ENCODE data around the gene NRXN3. TPM values are rescaled to one million over a fixed set of nuclear protein-coding genes. Genes with fewer than 3 reads are reported as not detected.

NRXN3 gene
- total RNA-seq, 1 donor from 2014 or later = 1.0 TPM

DNA sequence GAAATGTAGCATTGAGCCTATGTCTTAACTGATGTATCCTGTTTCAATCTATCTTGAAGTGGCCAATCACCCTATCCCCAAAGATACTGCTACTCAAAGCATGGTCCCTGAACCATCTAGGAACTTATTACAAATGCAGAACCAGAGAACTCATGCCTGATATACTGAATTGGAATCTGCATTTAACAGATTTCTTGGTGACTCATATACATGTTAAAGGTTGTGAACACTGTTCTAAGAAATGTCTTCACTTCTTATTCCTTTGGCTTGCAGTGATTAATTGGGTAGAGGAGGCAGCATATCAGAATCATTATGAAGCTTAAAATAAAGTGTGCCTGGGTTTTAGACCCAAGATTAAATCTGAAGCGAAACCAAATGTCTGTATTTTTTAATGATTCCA is 1245.6 kb downstream of the NRXN3 start:
- intact Hi-C loops (cut with micrococcal nuclease) = no loop called here
- ATAC-seq = no peak

DNA sequence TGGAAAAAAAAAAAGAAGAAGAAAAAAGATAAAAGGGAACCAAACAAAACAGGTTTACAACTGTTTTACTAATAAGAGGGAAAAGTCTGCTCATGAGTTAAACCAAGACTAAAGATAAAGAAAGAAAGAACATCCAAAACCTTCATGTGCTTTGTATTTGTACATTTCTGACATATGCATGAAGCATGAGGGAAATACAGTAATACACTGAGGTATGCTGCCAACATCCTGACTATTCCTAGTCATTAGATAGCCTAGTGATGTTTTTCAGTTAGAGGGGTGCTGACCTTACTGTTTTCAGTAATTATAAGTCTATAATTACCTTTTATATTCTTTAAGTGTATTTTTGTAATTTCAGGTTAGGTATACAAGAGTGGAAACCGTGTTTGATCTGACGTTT is 1247.8 kb downstream of the NRXN3 start:
- intact Hi-C loops (cut with micrococcal nuclease) = no loop called here
- DNase-seq (no peak), ATAC-seq (no peak)

More for the DNA sequence above, 1245.6 kb downstream of the NRXN3 start:
- no peak for DNase-seq

DNA sequence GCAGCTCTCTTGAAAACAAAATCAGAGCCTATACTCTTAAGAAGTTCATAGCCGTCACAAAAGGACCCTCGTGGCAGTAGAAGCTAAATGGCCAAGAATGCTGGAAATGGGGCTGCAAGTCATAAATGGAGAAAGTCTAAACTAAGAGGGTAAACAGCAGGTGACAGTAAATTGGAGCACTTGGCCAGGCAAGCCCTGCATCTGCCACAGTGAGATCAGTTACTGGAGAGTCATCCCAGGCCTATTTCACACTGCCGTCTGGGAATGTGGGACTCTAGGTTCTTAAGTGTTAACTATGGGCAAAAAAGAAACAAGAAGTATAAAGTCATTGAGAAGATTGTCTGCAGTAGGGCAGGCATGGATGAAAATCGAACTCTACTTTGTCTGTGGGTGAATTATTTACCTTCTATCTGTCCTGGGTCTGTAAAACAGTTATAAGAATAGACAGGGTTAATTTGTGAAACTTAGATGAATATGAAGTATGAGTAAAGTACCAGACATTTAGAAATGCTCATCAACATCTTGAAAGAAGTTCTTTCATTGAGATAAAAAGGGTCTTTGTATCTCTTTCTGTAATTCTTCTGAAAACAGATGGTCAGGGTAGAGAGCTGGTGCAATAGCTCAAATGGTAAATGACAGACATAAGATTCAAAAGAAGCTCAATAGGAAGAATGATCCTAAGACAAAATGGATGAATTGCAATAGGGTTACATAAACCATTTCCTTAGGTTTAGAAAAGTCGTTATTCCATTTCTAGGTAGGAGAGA is 1248.7 kb downstream of the NRXN3 start:
- ATAC-seq = no peak
- intact Hi-C loops (cut with micrococcal nuclease) = no loop called here
- DNase-seq = no peak

DNA sequence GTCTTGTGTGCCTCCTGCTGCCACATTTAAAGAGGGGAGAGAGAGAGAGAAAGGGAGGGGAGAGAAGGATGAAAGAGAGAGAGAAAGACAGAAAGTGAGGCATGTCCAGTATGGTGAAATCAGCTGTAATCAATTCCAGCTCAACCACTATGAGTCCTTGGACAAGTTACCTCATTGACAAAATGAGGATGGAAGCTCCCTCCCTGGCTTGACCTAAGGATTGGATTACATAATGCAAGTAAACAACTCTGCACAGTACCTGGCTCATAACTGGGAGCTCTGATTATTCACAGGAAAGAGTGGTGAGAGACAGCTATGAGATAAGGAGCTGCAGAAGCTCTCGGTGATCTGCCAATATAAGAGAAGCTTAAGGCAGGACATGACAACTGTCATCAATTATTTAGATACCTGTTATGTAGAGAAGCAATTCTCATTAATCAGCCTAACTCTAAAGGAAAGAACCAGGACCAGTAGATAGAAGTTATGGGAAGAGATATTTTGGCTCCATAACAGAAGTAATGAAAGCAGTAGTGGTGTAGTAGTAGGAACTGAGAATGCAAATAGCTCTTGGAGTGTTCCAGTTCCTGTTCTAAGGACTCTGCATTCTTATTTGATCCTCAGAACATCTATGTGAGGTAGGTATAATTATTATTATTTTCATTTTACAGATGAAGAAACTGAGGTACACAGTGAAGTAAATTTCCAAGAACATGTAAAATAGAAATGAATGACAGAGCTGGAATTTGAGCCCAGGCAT is 1249.6 kb downstream of the NRXN3 start:
- ATAC-seq (no peak), DNase-seq (no peak)
- intact Hi-C loops (cut with micrococcal nuclease) = no loop called here

DNA sequence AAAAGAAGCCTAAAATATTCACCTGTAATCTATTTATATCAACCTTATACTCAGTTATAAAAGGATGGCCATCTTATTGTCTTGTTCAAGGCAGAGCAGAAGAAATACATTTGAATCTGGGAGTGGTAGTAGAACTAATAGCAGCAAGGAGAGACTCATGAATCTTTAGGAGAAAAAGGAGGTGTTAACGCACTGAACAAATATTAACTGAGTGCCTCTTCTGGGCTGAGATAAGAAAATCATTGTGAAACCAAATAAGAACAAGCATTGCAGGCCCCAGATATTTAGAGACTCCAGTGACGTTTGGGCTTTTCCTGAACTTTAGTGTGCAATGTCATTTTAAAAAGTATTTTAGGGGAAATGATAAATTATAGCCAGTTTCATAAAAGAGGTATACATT is 1250.6 kb downstream of the NRXN3 start:
- ATAC-seq (no peak), DNase-seq (no peak)
- intact Hi-C loops (cut with micrococcal nuclease) = no loop called here

DNA sequence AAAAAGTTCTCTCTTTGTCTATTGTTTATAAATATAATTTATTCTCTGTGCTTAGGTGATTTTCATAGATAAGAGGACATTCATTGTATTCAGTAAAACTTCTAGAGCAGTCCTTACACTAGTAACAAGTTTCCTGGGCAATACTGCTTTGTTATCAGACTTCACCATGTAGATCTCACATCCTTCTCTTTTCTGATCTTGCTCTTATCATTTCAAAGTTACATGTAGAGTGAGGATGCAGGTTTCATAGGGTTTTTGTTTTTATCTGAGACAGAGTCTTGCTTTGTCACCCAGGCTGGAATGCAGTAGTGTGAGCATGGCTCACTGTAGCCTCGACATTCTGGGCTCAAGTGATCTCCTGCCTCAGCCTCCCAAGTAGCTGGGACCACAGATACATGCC is 1251.6 kb downstream of the NRXN3 start:
- intact Hi-C loops (cut with micrococcal nuclease) = no loop called here
- ATAC-seq (no peak), DNase-seq (no peak)

DNA sequence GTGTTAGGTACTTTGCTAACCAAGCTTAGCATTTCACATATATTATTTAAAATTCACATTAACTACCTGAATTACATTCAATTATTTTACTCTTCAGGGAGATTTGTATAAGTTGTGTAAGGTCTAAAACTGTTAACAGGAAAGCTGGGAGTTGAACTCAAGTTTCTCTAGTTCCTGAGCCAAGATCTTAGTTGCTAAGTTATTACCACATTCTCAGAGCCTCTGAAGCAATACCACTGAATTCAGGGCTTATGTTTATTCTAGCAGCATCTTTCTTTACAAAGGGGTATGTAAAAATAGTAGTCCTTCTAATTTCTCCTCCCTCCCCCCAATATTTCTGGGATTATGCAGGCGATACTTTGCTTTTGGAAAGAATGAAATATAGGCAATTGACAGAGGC is 1254.3 kb downstream of the NRXN3 start:
- intact Hi-C loops (cut with micrococcal nuclease) = no loop called here
- ATAC-seq (no peak), DNase-seq (no peak)

DNA sequence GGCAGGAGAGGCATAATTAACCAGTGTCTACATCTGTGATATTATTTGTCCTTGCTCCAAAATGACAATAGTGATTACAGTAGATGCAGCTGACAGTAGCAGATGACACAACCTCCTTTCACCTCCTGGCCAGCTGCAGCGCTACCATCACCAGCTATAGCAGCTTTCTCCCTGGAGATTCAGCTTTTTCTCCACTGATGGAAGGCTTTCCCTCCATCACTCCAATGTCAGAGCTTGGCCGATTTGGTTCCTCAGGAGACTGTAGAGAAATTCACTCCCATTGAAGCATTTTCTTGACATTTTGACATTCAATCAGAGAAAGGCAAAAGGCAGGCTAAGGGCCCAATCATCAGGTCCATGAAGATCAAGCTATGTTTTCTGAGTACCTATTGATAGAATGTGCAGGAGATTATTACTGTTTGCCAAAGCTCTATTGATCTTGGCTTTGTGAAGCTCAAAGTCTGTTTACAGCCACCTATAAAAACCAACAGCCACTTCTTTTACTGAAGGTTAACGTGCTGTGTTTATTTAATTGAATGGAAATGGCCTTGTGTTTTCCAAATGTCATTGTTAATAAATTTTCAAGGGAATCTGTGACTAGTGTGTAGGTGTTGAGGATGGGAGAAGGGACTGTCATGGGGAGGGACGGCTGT is 1256.1 kb downstream of the NRXN3 start:
- intact Hi-C loops (cut with micrococcal nuclease) = no loop called here
- DNase-seq = no peak
- ATAC-seq = no peak

DNA sequence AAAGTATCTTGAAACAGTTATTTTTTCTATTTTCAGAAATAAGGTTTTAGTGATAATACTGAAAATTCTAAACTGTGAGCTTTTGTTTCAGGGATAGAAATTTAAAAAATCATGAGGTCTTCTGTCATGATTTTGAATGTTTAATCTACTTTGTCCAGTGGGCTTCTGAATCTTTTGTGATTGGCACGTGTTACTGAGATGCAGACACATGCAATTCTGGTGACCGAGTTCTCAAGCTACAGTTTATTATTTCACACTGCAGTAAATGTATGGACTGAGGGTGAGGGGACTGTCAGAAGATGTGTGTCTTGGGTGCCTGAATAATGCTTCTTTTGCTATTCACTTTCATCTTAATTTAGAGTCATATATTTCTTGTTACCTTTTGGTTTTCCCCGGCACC is 1262.5 kb downstream of the NRXN3 start:
- intact Hi-C loops (cut with micrococcal nuclease) = no loop called here
- no peak for ATAC-seq
- DNase-seq = no peak

DNA sequence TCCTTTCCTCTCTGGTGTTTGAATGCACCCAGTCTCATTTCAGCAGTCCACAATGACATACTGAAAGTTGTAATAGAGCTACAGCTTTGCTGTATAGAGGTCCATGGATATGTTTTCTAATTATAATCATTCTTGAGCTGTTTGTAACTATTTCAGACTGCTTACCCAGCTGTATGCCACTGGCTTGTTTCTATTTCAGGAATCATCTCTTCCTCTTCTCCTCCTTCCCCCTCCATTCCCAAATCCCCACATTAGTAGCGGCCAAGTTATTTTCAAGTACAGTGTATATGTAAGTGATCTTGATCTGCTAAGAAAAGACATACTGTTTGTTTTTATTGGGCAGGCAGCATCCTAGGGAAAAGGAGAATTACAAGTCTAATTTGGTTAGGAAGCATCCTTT is 1266.2 kb downstream of the NRXN3 start:
- intact Hi-C loops (cut with micrococcal nuclease) = no loop called here
- no peak for ATAC-seq
- DNase-seq = no peak

DNA sequence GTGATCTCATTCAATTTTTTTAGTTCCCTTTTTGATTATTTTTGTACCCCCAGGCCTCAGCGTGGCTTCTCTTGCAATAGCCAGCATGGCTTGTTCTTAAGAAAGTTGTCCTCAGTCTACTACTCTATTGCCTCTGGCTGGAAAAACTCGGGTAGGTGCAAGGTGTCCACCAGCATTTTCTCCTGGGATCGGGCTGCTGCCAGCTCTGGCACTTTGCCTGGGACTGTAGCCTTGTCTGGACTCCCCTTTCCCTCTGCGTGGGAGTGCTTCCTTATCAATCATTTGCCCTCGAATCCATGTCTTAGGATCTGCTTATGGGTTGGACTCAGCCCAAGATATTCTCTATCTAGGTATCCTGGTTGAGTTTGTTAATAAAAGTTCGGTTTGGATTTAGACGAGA is 1267.8 kb downstream of the NRXN3 start:
- ATAC-seq (no peak), DNase-seq (no peak)
- intact Hi-C loops (cut with micrococcal nuclease) = no loop called here

DNA sequence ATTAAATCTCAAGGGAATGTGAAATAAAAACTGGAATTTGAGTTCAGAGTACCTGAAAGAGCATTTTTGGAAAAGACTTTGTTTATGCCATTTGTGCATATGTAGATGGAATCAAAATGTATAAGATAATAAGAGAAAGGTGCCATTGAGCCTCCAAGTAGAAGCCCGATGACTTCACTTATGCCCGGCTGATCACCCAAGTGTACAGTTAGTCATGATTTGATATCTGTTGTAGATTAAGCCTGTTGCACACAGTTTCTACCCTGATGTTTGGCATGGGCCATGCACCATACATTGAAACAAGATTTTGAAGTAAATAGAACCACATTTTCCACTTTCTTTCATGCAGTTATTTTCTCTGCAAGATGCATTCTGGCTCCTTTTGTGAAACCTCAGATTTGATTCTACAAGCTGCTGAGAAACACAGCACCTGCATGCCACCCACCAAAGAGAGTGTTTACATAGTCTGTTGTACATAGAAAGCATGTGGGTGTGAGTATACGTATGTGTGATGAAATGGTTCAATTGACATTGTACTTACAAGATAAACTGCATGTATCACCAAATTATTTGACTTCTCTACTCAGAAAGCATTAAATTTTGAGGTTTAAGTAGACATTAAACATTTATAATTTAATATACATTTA is 1268.6 kb downstream of the NRXN3 start:
- intact Hi-C loops (cut with micrococcal nuclease) = no loop called here
- ATAC-seq (no peak), DNase-seq (no peak)

DNA sequence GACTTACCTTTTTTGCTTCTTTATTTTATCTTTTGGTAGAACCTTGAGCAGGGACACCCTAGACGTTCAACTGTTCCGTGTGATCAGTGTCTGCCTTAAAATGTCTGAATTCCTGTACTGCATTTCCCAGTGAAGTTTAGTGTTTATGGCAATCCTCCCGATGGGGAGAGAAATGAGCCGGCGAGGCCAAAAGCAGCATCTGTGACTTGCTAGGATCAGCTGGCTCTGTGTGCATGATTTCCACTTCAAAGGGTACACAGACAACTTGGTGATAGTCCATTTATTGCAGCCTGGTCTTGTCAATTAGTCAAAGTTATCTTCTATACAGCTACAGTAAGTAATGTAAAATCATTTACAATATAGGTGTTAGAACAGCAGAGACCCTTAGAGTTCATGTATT is 1272.6 kb downstream of the NRXN3 start:
- intact Hi-C loops (cut with micrococcal nuclease) = no loop called here
- ATAC-seq = no peak
- no peak for DNase-seq

DNA sequence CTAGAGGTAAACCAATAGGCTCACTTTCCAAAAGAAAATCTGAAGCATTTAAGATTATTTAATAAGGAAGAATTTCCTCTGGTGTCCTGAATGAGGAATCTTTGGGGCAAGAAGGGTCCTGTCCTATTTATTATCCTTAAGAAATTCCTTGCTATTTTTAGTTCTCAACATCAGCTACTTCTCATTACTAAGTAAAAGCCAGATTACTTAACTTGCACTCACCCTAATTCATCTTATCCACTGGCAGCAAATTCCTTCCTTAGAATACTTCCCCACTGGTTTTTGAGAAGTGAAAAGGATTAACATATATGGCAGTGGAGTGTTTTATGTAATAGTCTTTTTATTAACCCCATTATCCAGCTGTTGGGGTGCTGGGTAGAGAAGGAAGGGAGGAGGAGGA is 1273.4 kb downstream of the NRXN3 start:
- no peak for ATAC-seq

DNA sequence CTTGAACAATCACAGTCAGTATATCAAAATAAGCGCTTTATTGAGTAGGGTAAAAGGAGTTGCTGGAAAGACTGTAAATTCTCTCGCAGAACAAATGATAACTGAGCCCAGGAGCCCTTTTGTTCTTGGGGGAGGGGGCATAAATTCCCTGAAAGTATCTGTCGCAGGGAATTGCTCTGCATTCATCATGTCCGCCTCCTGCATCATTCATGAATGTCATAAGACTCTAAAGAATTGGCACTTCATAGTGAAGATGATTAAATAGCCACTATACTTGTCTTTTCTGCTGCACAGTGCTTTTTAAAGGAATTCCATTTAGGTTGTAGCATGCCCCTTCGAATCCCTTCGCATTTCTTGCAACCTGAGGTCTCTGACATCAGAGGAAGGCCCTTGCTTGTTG is 1278.8 kb downstream of the NRXN3 start:
- ATAC-seq (no peak), DNase-seq (no peak)
- intact Hi-C loops (cut with micrococcal nuclease) = no loop called here

More for the DNA sequence above, 1273.4 kb downstream of the NRXN3 start:
- DNase-seq = no peak
- intact Hi-C loops (cut with micrococcal nuclease) = no loop called here

DNA sequence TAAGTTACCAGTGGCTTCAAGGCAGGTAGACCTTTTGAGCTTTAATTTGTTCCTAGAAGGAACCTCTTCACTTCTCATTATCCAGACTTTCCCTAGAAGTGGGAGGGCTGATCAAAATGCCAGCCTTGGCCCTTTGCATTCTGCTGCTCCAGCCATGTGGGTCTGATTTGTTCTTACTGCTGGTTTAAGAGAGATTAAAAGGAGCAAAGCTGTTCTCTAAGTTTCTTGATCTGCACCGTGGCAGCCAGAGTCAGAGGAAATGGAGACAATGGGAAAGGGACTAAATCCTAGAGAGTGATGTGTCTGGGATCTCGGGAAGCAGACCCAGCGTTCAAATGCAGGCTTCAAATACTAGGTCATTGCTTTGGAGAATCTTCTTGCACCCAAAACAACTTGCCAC is 1281.4 kb downstream of the NRXN3 start:
- intact Hi-C loops (cut with micrococcal nuclease) = no loop called here
- ATAC-seq = no peak
- DNase-seq = no peak

DNA sequence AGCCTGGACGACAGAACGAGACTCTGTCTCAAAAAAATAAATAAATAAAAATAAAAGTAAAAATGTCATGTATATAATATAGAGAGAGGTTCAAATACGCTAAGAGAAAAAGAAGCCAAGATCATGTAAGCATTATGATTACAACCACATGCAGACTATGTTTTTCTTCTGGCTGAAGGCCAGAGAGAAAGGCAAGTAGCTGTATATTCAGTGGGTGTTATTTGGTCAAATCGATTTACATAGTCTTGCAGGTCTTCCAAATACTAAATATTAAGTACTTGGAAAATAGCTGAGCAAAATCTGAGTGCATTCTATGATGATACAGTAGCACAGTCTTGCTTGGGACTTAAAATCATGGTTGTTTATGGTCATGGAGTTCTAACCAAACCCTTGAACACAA is 1283.1 kb downstream of the NRXN3 start:
- DNase-seq = no peak
- intact Hi-C loops (cut with micrococcal nuclease) = no loop called here
- no peak for ATAC-seq

DNA sequence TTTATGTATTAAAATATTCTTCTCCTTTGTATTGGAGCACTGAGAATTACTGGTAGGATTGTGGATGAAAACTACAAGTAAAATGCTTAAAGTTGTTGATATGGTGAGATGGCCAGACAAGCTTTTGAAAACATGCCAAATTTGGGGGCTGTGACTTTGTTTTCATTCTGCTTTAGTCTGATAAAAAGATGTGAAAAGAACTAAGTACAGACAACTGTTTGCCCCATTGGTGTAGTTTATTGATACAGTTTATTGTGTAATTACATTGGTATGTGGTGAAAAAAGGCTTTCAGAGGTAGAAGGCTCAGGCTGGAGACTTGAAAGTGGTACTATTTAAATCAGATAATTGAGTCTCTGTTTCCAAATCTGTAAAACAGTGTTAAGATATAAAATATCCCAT is 1294.3 kb downstream of the NRXN3 start:
- DNase-seq (no peak), ATAC-seq (no peak)
- intact Hi-C loops (cut with micrococcal nuclease) = no loop called here

DNA sequence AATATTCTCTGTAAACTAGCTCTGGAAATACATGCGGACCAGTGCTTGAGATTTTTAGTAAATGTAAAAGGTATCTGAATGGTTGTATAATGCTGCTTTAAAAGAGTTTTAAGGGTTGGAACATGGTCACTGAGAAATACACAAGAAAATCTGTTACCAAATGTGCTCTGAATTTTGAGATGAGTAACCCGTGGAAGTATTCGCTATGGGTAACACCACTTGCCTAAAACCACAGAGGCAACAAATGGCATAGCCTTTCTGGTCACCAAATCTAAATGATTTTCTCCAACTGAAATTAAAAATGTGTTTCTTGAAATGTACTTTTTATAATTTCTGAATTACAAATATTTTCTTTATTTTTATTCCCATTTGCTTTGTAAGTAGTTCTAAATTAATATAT is 1295.5 kb downstream of the NRXN3 start:
- ATAC-seq (no peak), DNase-seq (no peak)
- intact Hi-C loops (cut with micrococcal nuclease) = no loop called here

DNA sequence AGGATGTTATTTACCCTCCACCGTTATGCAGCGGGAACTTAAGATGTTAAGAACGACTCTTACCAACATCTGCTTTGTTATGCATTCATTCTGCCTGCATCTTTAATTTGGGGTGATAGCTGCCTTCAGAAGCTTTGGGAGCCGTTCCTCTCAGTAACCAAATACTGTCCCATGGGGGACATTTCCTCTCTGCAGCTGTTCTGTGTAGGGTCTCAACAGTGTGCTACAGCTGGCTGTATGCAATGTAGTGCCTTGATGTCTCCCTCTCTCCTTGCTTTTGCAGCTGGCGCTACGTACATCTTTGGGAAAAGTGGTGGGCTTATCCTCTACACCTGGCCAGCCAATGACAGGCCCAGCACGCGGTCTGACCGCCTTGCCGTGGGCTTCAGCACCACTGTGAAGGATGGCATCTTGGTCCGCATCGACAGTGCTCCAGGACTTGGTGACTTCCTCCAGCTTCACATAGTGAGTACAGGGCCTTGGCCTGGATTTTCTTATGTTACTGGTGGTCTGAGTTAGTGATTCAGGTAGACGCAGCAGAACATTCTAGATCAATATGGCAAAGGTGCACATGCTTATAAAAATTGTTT is 1296.9 kb downstream of the NRXN3 start:
- DNase-seq = no peak
- intact Hi-C loops (cut with micrococcal nuclease) = no loop called here
- ATAC-seq = no peak

All from left ventricle myocardium superior (tissue), 1 donor.